Bone marrow (tissue), 2 donors: ENCODE results near the gene SLC13A2.
"Not testable (repeated sequence)": the region's sequence is repeated elsewhere in the genome, so short reads cannot be mapped to it uniquely, and the experiment has no call there.

Experiments
- DNase-seq, 2 donors: peaks; one replicate each; lab custom pipeline; 2025; lab: John Stamatoyannopoulos, UW

Gene SLC13A2, protein sequence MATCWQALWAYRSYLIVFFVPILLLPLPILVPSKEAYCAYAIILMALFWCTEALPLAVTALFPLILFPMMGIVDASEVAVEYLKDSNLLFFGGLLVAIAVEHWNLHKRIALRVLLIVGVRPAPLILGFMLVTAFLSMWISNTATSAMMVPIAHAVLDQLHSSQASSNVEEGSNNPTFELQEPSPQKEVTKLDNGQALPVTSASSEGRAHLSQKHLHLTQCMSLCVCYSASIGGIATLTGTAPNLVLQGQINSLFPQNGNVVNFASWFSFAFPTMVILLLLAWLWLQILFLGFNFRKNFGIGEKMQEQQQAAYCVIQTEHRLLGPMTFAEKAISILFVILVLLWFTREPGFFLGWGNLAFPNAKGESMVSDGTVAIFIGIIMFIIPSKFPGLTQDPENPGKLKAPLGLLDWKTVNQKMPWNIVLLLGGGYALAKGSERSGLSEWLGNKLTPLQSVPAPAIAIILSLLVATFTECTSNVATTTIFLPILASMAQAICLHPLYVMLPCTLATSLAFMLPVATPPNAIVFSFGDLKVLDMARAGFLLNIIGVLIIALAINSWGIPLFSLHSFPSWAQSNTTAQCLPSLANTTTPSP

DNA sequence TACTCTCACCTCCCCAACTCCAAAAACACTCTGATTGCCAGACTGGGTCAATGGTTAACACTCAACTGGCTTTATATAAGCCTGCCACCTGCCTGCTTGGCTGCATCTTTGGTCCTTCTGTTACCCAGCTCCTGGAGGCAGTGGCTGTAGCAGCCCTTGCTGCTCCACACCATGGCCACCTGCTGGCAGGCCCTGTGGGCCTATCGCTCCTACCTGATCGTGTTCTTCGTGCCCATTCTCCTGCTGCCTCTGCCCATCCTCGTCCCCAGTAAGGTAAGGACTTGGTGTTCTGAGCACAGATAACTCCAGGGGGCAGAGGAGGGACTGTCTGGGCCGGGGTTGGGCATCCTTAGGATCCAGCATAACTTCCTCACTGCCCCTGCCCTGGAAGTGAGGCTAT, at the start of gene SLC13A2:
Gene SLC13A2 (plus strand): TSS at position 103 of the 400 bp plus-strand sequence. CDS start 69 bp downstream, at position 172.
- no peak for DNase-seq

- no peak for DNase-seq
Measured at GRCh38 chr17:28425206-28425605, 48.2 kb upstream of the SLC13A2 start.

DNA sequence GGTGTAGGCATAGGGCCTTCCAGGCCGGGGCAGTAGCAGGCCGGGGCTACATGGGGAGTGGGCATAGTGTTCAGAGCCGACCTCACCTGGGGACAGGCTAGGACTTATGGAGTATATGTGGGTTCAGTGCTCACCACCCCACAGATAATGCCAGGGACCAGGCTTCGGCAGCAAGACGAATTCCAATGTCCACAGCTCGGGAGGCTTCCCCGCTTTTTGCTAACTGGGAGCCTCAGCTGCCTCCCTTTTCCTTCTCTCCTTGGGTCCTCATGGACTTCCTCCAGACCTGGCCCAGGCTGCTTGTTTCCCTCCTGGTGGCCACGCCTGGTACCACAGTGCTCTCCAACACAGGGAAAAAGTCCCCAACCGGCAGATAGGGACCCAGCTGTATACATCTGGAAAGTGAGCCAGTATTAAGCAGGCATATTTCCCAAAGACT, 47.3 kb upstream of the SLC13A2 start:
- no peak for DNase-seq

DNA sequence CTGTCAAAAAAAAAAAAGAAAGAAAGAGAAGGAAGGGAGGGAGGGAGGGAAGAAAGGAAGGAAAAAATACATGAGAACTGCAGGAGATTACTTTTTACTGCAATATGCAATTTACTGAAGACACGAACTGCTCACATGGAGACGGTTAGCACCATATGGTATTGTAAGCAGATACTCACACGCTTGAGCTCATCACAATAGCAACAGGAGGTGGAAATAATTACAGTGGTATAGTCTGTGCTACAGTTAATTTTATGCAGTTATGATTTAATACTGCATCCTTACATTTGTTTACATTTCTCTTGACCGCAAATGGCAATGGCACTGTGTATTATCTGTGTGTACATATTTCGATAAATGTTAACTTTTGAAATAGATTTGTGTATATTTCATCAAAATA, 46.1 kb upstream of the SLC13A2 start:
- DNase-seq = no peak

GRCh38 chr17:28427982-28428381, 45.5 kb upstream of the SLC13A2 start:
- DNase-seq = not testable (repeated sequence)

DNA sequence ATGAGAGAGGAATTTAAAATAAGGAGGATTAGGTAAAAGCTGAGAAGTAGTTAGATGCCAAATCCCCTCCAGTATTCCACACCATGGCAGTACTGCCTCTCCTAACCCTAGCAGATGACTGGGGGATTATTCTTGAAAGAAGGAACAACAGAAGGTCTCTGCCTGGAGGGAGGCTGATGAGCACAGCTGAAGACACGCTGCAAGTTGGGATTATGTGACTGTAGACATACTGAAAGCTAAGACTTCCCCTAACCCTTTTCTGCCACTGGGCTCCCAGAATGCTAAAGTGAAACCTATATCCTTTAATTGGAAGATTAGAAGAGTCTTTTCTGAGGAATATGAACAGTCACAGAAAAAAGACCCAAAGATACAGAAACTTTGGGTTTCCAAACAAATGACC, 39.7 kb upstream of the SLC13A2 start:
- DNase-seq = no peak

DNA sequence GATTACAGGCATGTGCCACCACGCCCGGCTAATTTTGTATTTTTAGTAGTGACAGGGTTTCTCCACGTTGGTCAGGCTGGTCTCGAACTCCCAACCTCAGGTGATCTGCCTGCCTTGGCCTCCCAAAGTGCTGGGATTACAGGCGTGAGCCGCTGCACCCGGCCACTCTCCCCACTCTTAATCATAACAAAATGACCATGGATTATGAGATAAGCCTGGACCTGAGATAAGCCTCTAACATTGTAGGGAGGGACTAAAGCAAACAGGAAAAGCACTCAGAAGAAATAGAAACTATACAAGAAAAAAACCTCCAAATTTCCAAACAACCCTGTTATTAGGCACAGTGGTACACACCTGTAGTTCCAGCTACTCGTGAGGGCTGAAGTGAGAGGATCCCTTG, 39.1 kb upstream of the SLC13A2 start:
- DNase-seq = not testable (repeated sequence)

DNA sequence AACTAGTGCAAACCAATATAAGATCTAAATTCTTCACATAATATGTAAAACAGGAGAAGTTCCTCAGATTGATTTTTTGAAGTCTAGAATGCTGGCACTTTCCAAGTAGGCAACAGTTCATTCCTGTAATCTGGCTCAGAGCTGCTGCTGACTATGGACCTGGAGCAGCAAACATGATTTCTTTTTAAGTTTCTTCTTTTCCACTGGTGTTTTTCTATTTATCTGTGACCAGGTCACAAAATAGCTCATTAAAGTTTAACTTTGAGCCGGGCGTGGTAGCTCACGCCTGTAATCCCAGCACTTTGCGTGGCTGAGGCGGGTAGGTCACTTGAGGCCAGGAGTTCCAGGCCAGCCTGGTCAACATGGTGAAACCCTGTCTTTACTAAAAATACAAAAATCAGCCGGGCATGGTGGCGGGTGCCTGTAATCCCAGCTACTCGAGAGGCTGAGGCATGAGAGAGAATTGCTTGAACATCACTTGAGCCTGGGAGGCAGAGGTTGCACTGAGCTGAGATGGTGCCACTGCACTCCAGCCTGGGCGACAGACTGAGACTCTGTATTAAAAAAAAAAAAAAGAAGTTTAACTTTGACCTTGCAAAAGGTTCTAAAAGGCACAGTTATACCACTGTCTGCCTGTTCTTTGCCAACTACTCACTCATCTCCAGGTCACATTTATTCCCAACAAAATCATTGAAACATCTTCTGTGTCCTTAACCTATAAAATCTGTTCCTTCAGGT, 29.4 kb upstream of the SLC13A2 start:
- no peak for DNase-seq

DNA sequence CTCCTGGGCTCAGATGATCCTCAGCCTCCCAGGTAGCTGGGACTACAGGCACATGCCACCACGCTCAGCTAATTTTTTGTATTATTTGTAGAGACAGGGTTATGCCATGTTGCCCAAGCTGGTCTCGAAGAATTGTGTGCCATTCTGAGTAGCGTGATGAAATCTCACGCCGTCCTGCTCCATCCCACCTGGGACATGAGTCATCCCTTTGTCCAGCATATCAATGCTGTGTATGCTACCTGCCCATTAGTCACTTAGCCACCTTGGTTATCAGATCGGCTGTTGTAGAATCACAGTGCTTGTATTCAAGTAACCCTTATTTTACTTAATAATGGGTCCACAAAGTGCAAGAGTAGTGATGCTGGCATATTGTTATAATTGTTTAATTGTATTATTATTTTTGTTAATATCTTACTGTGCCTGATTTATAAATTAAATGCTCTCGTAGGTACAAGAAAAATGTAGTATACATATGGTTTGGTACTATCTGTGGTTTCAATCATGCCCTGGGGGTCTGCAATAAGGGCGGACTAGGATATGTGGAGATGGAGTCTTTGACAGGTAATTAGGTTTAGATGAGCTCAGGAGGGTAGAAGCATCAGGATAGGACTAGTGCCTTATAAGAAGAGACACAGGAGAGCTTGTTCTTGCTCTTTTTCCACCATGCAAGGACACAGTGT, 26.6 kb upstream of the SLC13A2 start:
- no peak for DNase-seq

DNA sequence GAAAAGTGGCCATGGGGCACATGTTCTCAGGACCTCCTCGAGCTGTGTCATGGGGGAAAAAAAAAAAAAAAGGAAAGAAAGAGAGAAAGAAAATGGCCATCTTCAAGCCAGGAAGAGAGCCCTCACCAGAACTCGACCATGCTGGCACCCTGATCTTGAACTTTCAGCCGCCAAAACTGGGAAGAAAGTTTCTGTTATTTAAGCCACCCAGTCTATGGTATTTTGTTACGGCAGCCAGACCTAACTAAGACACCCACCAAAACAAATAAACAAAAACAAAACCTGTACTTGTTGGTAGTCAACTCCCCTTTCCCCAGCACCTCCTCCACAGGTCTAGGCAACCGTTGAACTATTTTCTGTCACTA, 26.1 kb upstream of the SLC13A2 start:
- no peak for DNase-seq

DNA sequence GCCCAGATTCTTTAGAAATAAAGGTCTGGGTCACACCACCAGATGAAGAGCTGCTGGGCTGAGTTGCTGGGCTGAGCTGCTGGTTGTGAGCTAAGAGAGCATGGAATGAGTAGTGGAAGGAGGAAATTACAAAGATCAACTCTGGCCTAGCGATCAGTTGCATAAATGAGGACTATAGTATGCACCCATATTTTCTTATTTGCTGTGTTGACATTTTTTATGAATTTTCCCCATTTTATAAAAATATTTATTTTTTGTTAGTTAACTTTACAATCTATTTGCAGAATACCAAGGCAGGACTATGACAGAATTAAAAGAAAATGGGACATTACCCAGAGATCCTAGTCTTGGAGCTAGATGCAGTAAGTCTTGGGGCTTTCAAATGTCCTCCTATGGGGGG, 23.6 kb upstream of the SLC13A2 start:
- no peak for DNase-seq

DNA sequence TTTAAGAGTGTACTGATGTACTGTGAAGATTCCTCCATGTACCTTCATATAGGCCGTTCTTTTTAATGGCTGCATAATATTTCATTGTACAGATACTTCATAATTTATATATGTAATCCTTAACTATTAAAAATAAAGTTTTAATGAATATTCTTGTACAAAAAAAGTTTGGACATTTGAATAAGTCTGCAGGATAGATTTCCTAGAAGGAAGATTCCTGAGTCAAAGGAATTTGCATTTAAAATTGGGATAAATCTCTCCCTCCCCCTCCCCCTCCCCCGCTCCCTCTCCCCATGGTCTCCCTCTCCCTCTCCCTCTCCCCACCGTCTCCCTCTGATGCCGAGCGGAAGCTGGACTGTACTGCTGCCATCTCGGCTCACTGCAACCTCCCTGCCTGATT, 15.6 kb upstream of the SLC13A2 start:
- no peak for DNase-seq

DNA sequence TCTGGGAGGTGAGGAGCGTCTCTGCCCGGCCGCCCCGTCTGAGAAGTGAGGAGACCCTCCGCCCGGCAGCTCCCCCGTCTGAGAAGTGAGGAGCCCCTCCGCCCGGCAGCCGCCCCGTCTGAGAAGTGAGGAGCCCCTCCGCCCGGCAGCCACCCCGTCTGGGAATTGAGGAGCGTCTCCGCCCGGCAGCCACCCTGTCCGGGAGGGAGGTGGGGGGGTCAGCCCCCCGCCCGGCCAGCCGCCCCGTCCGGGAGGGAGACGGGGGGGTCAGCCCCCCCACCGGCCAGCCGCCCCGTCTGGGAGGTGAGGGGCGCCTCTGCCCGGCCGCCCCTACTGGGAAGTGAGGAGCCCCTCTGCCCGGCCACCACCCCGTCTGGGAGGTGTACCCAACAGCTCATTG, 14.6 kb upstream of the SLC13A2 start:
- not testable (repeated sequence) for DNase-seq

- DNase-seq = no peak
Measured at GRCh38 chr17:28460901-28461300, 12.5 kb upstream of the SLC13A2 start.

- no peak for DNase-seq
Measured at GRCh38 chr17:28466001-28466400, 7.4 kb upstream of the SLC13A2 start.

DNA sequence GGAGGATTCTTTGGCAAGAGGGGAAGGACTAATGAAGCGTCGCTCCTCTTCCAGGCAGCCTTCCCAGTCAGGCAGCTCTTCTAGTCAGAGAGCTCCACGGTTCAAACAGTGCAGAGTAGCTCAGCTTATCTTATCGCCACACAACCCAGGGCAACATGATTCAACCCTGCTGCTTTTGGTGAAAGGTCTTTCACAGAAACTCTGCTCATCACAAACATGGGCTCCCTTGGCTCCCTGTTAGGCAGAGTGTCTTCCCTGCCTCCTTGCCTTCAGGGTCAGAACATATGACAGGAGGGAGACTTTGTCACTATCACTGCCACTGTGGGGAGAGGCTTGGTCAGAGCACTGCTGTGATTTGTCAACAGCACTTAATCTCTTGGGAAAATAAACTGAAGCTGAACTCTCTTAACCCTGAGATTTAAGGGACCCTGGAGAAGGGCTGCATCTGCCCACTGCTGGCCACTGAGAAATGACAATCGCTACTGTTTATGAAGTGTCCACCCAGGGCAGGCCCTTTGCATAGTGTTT, 6.9 kb upstream of the SLC13A2 start:
- DNase-seq = no peak

DNA sequence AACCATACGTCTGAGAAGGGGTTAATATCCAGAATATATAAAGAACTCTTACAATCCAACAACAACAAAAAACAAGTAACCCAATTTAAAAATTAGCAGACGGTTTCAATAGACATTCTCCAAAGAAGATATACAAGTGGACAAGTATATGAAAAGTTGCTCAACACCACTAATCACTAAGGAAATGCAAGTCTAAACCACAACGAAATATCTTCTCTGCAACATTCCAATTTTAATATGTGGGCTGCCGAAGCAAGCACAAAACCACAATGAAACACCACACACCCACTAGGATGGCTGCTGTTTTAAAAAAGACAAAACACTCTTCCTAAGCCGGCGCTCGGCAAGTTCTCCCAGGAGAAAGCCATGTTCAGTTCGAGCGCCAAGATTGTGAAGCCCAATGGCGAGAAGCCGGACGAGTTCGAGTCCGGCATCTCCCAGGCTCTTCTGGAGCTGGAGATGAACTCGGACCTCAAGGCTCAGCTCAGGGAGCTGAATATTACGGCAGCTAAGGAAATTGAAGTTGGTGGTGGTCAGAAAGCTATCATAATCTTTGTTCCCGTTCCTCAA, 5.9 kb upstream of the SLC13A2 start:
- no peak for DNase-seq

DNA sequence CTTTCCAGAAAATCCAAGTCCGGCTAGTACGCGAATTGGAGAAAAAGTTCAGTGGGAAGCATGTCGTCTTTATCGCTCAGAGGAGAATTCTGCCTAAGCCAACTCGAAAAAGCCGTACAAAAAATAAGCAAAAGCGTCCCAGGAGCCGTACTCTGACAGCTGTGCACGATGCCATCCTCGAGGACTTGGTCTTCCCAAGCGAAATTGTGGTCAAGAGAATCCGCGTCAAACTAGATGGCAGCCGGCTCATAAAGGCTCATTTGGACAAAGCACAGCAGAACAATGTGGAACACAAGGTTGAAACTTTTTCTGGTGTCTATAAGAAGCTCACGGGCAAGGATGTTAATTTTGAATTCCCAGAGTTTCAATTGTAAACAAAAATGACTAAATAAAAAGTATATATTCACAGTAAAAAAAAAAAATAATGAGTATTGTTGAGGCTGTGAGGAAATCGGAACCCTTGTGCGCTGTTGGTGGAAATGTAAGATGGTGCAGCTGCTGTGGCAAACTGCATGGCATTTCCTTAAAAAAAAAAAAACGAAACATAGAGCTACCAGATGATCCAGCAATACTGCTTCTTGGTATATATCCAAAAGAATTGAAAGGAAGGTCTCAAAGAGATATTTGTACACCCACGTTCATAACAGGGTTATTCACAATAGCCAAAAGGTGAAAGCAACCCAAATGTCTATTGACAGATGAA, 5.3 kb upstream of the SLC13A2 start:
- DNase-seq = not testable (repeated sequence)

DNA sequence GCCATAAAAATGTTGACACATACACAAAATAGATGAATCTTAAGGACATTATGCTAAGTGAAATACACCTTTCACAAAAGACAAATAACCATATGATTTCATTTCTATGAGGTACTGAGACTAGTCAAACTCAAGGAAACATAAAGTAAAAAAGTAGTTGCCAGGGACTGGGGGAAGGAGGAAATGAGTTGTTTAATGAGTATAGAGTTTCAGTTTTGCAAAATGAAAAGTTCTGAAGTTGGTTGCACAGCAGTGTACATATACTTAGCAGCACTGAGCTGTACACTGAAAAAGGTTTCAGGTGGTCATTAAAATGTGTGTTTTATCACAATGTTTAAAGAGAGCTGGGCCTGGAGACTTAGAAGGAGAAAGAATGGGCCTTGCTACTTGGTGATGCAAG, 4.7 kb upstream of the SLC13A2 start:
- DNase-seq = no peak

DNA sequence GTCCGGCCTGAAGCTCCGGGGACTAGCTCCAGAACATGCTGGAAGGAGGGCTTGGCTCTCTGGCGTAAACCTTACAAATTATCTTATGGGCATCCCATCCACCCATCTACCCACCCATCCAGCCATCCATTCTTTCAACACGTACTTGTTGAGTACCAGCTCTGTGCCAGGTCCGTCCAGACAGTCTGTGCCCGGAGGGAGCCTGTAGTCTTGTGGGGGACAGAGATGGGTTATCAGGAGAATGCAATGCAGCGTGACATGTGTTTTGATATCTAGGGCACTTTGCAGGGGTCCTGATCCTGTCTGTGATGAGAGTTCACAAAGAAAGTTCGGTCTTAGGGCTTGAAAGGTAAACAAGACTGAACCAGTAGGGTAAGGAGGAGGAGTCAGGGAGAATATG, 4.1 kb upstream of the SLC13A2 start:
- no peak for DNase-seq

GRCh38 chr17:28470266-28470913, 3.1 kb upstream of the SLC13A2 start:
- no peak for DNase-seq
